PC-3 (cell line): ENCODE measurements around the gene CHKB. TPM values are rescaled to one million over a fixed set of nuclear protein-coding genes. Genes with fewer than 3 reads are reported as not detected.
"Not testable (repeated sequence)": the region's sequence is repeated elsewhere in the genome, so short reads cannot be mapped to it uniquely, and the experiment has no call there.

Experiments used
- ATAC-seq: fragments of 200-7000 bp; cut with Tn5 transposase; 2 replicates; pipeline ENCODE4 v1.9.1; 2020; ENCODE audit warnings: mild to moderate bottlenecking, moderate library complexity
- BruUV-seq: library from RNA; stranded (reverse); fragments of 400-500 nt; replicated peaks from 2 replicates; lab custom pipeline; 2021; lab: Mats Ljungman, UMichigan
- CTCF ChIA-PET: fragments of 300-600 bp; sonication (Branson Sonifier 250); formaldehyde crosslinking; loops from one replicate; lab custom pipeline; 2022; ENCODE audit warnings: antibody characterized with exemption; lab: Charles Lee
- POLR2A ChIA-PET: fragments of 300-600 bp; sonication (Branson Sonifier 250); formaldehyde crosslinking; loops from one replicate; lab custom pipeline; 2022; ENCODE audit warnings: antibody characterized with exemption; ENCODE audit not compliant: unreplicated experiment; lab: Charles Lee
- DNase-seq: peaks from one replicate; pipeline ENCODE4 v3.0.0-alpha.2; 2015
- H2AFZ ChIP-seq: fragments of 300-600 bp; sonication (generic); 2 replicates; pipeline ENCODE4 v1.6.0; 2016; ENCODE audit warnings: antibody characterized with exemption, low read length
- H3F3A ChIP-seq: fragments of 300-600 bp; sonication (generic); one replicate; pipeline ENCODE4 v1.6.0; 2017; ENCODE audit warnings: antibody characterized with exemption, low read length, control low read depth, mild to moderate bottlenecking; ENCODE audit not compliant: unreplicated experiment
- H3K27ac ChIP-seq: fragments of 300-600 bp; sonication (generic); 2 replicates; pipeline ENCODE4 v1.5.1; 2016; ENCODE audit warnings: mild to moderate bottlenecking, low read length
- H3K27me3 ChIP-seq: fragments of 300-600 bp; sonication (generic); 2 replicates; pipeline ENCODE4 v1.6.1; 2016; ENCODE audit warnings: low read length, mixed read lengths
- H3K36me3 ChIP-seq: fragments of 300-600 bp; sonication (generic); 2 replicates; pipeline ENCODE4 v1.6.1; 2016; ENCODE audit warnings: low read depth, mixed run types, low read length, mixed read lengths
- H3K4me1 ChIP-seq: fragments of 300-600 bp; sonication (generic); 2 replicates; pipeline ENCODE4 v1.5.1; 2016; ENCODE audit warnings: low read length; ENCODE audit not compliant: insufficient read depth
- H3K4me2 ChIP-seq: fragments of 300-600 bp; sonication (generic); 2 replicates; pipeline ENCODE4 v1.6.0; 2016; ENCODE audit warnings: low read length
- H3K4me3 ChIP-seq: fragments of 300-600 bp; sonication (generic); 2 replicates; pipeline ENCODE4 v1.5.1; 2016; ENCODE audit warnings: mild to moderate bottlenecking, low read length, mixed read lengths
- H3K79me2 ChIP-seq: fragments of 300-600 bp; sonication (generic); 2 replicates; pipeline ENCODE4 v1.6.1; 2017; ENCODE audit warnings: low read length, mixed read lengths
- H3K9ac ChIP-seq: fragments of 300-600 bp; sonication (generic); 2 replicates; pipeline ENCODE4 v1.6.0; 2016; ENCODE audit warnings: mild to moderate bottlenecking, low read length
- H3K9me2 ChIP-seq: fragments of 300-600 bp; sonication (generic); replicated peaks from 2 replicates; pipeline ENCODE4 v1.6.1; 2016; ENCODE audit warnings: mixed run types, low read length, mixed read lengths
- H3K9me3 ChIP-seq: fragments of 300-600 bp; sonication (generic); 2 replicates; pipeline ENCODE4 v1.6.1; 2016; ENCODE audit warnings: low read length, mixed read lengths
- H4K20me1 ChIP-seq: fragments of 300-600 bp; sonication (generic); 2 replicates; pipeline ENCODE4 v1.6.1; 2016; ENCODE audit warnings: low read length, mixed read lengths
- CTCF ChIP-seq: fragments of 300-600 bp; sonication (generic); conservative IDR thresholded peaks from 2 replicates; pipeline ENCODE4 v1.5.1; 2017; ENCODE audit warnings: antibody characterized with exemption, low read depth, mild to moderate bottlenecking, low read length
- EZH2 ChIP-seq: fragments of 300-600 bp; sonication (generic); IDR thresholded peaks from one replicate; pipeline ENCODE4 v1.6.1; 2017; ENCODE audit warnings: antibody characterized with exemption, mild to moderate bottlenecking, low read length; ENCODE audit not compliant: unreplicated experiment
- EZH2phosphoT487 ChIP-seq: fragments of 300-600 bp; sonication (generic); IDR thresholded peaks from 2 replicates; pipeline ENCODE4 v1.6.1; 2018; ENCODE audit warnings: mild to moderate bottlenecking, antibody characterized with exemption, low read length, borderline replicate concordance
- intact Hi-C: fragments of 100-400 bp; cut with micrococcal nuclease; formaldehyde crosslinking; loops from 2 replicates; pipeline ENCODE4 v1.9.0; 2023
- total RNA-seq: library from RNA; depleted of rRNA; stranded (reverse); fragments of >200 nt; gene quantifications from 2 replicates; pipeline ENCODE4 v1.2.3, GENCODE V29; 2014

Gene CHKB
- total RNA-seq, 1 experiment from 2014 or later = 31.5 TPM

- H3K9ac ChIP-seq = no peak overlapping the region
- POLR2A ChIA-PET = no interaction called here
Measured at GRCh38 chr22:50542416-50542927, 40.2 kb downstream of the CHKB start.

GRCh38 chr22:50541667-50542026, 41.0 kb downstream of the CHKB start:
- Histone ChIP-seq H3K4me1 (peaks cover 19% of the 10 kb centered on the region), H3K27ac (peak overlapping the region; percentile 93)
- H3K36me3 ChIP-seq, H2AFZ ChIP-seq, H3K4me2 ChIP-seq, H3K9ac ChIP-seq, intact Hi-C loops, H3K27me3 ChIP-seq, CTCF ChIA-PET, H3K9me2 ChIP-seq, H3K79me2 ChIP-seq, H3K9me3 ChIP-seq, H3F3A ChIP-seq, H4K20me1 ChIP-seq, BruUV-seq, ATAC-seq, H3K4me3 ChIP-seq, POLR2A ChIA-PET: not testable (repeated sequence)
- DNase-seq = peak; percentile 55

More at GRCh38 chr22:50542416-50542927, 40.2 kb downstream of the CHKB start:
- no peaks in the 10 kb centered on the region for H3F3A ChIP-seq
- H3K9me3 ChIP-seq = no peaks in the 10 kb centered on the region
- H3K4me3 ChIP-seq = no peak overlapping the region
- no peak overlapping the region for H2AFZ ChIP-seq
- DNase-seq = no peak
- H3K4me2 ChIP-seq = no peak overlapping the region
- H4K20me1 ChIP-seq = no peaks in the 10 kb centered on the region
- peaks cover 19% of the 10 kb centered on the region for H3K4me1 ChIP-seq
- no peaks in the 10 kb centered on the region for H3K27me3 ChIP-seq
- TF ChIP-seq EZH2 (no peak), CTCF (no peak), EZH2phosphoT487 (no peak)
- no peaks in the 10 kb centered on the region for H3K36me3 ChIP-seq
- peak overlapping the region; percentile 34 for H3K27ac ChIP-seq
- ATAC-seq = no peak
- intact Hi-C loops = no loop called here
- no TSS peak for BruUV-seq
- CTCF ChIA-PET = no interaction called here
- no peaks in the 10 kb centered on the region for H3K9me2 ChIP-seq
- no peaks in the 10 kb centered on the region for H3K79me2 ChIP-seq

- Histone ChIP-seq H3K27ac (peak overlapping the region; percentile 93), H3K9ac (no peak overlapping the region), H3K4me3 (no peak overlapping the region), H3K4me2 (no peak overlapping the region), H3K79me2 (no peaks in the 10 kb centered on the region), H3K9me2 (no peaks in the 10 kb centered on the region), H3K4me1 (peaks cover 19% of the 10 kb centered on the region), H2AFZ (no peak overlapping the region), H3K36me3 (no peaks in the 10 kb centered on the region), H3F3A (no peaks in the 10 kb centered on the region), H4K20me1 (no peaks in the 10 kb centered on the region), H3K9me3 (no peaks in the 10 kb centered on the region), H3K27me3 (no peaks in the 10 kb centered on the region)
- DNase-seq (no peak), ATAC-seq (no peak)
- CTCF ChIA-PET = no interaction called here
- intact Hi-C loops = no loop called here
- POLR2A ChIA-PET = no interaction called here
- BruUV-seq = no TSS peak
- no peak for TF ChIP-seq EZH2phosphoT487
- TF ChIP-seq CTCF = no peak
- TF ChIP-seq EZH2 = no peak
Measured at GRCh38 chr22:50540381-50540780, 42.3 kb downstream of the CHKB start.
